A549 (cell line): ENCODE measurements around the gene G3BP1. TPM values are rescaled to one million over a fixed set of nuclear protein-coding genes. Genes with fewer than 3 reads are reported as not detected.
A peak's percentile ranks its signal among the peaks of the same experiment; 100 is the strongest.

ENCODE experiments used
- ATAC-seq, 2 experiments: fragments of 200-7000 bp in 1 of 2; fragments of >200 bp in 1 of 2; cut with Nextera tagmentation in 1 of 2; cut with Tn5 transposase in 1 of 2; 3 replicates each; pipeline versions ENCODE4 v1.8.0 to v1.9.1; 2018 to 2020; ENCODE audit warnings: mild to moderate bottlenecking in 1 of 2, moderate library complexity in 1 of 2
- CTCF ChIA-PET: fragments of 300-600 bp; sonication (Branson Sonifier 250); formaldehyde crosslinking; extraction: SDS; loops from one replicate; lab custom pipeline; 2021; ENCODE audit warnings: antibody characterized with exemption, inconsistent platforms; lab: Yijun Ruan, JAX
- POLR2A ChIA-PET: fragments of 350-600 bp; formaldehyde crosslinking; extraction: SDS; loops from one replicate; lab custom pipeline; 2021; ENCODE audit warnings: antibody characterized with exemption, inconsistent platforms; lab: Yijun Ruan, JAX
- DNase-seq, 2 experiments: peaks; one replicate each; pipeline versions ENCODE4 v3.0.0 to v3.0.0-alpha.2; 2011 to 2016; ENCODE audit warnings: low read depth in 1 of 2, low spot score in 1 of 2
- FAIRE-seq: peaks from 2 replicates; lab custom pipeline; 2011; peaks lifted over from hg19 to GRCh38; lab: Jason Lieb, UNC
- H3K27ac ChIP-seq, 2 experiments: fragments of >200 bp; sonication (Bioruptor Twin); formaldehyde crosslinking; 3 replicates each; pipeline ENCODE4 v1.5.1; 2016 to 2017
- H3K4me1 ChIP-seq: fragments of >200 bp; sonication (Bioruptor Twin); formaldehyde crosslinking; 3 replicates; pipeline ENCODE4 v1.6.1; 2016
- H3K4me2 ChIP-seq: fragments of >200 bp; sonication (Bioruptor Twin); formaldehyde crosslinking; 3 replicates; pipeline ENCODE4 v1.6.1; 2016
- H3K4me3 ChIP-seq: fragments of >200 bp; sonication (Bioruptor Twin); formaldehyde crosslinking; 3 replicates; pipeline ENCODE4 v1.5.1; 2016
- H3K9me3 ChIP-seq: fragments of >200 bp; sonication (Bioruptor Twin); formaldehyde crosslinking; 3 replicates; pipeline ENCODE4 v1.6.1; 2016
- CBX2 ChIP-seq: fragments of 200-600 bp; sonication (generic); IDR thresholded peaks from 2 replicates; pipeline ENCODE4 v1.6.1; 2016; ENCODE audit warnings: low read depth, mild to moderate bottlenecking, borderline replicate concordance
- CBX8 ChIP-seq: fragments of 200-600 bp; sonication (generic); IDR thresholded peaks from 2 replicates; pipeline ENCODE4 v1.6.1; 2016
- EP300 ChIP-seq, 2 experiments: fragments of >200 bp; sonication (Bioruptor Twin); formaldehyde crosslinking; IDR thresholded peaks; 2 replicates in 1 of 2; 3 replicates in 1 of 2; pipeline ENCODE4 v1.6.1; 2016 to 2017
- FOSL2 ChIP-seq, 2 experiments: fragments of 450-650 bp in 1 of 2; fragments of >200 bp in 1 of 2; sonication (Bioruptor Twin) in 1 of 2; formaldehyde crosslinking; IDR thresholded peaks; 2 replicates each; pipeline versions ENCODE4 v1.5.0 to v1.6.1; 2016 to 2020; ENCODE audit warnings: mild to moderate bottlenecking in 1 of 2, moderate library complexity in 1 of 2
- FOXS1 ChIP-seq: fragments of 250-450 bp; sonication (Bioruptor Pico); IDR thresholded peaks from 2 replicates; pipeline ENCODE4 v1.5.0; 2020; ENCODE audit warnings: mild to moderate bottlenecking, moderate library complexity
- HOXA7 ChIP-seq: fragments of 250-450 bp; sonication (Bioruptor Pico); IDR thresholded peaks from 2 replicates; pipeline ENCODE4 v1.5.0; 2020; ENCODE audit warnings: mild to moderate bottlenecking, moderate library complexity
- HOXB13 ChIP-seq: fragments of 250-450 bp; sonication (Bioruptor Pico); IDR thresholded peaks from 2 replicates; pipeline ENCODE4 v1.5.0; 2020; ENCODE audit warnings: low read depth, mild to moderate bottlenecking, moderate library complexity
- JUN ChIP-seq, 2 experiments: fragments of >200 bp; sonication (Bioruptor Twin); formaldehyde crosslinking; IDR thresholded peaks; 2 replicates in 1 of 2; 3 replicates in 1 of 2; pipeline ENCODE4 v1.6.1; 2016 to 2017
- JUNB ChIP-seq: fragments of >200 bp; sonication (Bioruptor Twin); formaldehyde crosslinking; IDR thresholded peaks from 2 replicates; pipeline ENCODE4 v1.6.1; 2016
- MAFK ChIP-seq: fragments of 450-650 bp; IDR thresholded peaks from 2 replicates; pipeline ENCODE4 v1.6.1; 2014; ENCODE audit not compliant: partially characterized antibody
- MAZ ChIP-seq: fragments of 150-350 bp; IDR thresholded peaks from 2 replicates; pipeline ENCODE4 v1.6.1; 2014; ENCODE audit warnings: antibody characterized with exemption, low read depth, low read length, borderline replicate concordance
- NFE2L2 ChIP-seq: fragments of 150-350 bp; conservative IDR thresholded peaks from 2 replicates; pipeline ENCODE4 v1.6.1; 2014; ENCODE audit warnings: low read length
- NPAS2 ChIP-seq: fragments of 250-450 bp; sonication (Bioruptor Pico); IDR thresholded peaks from 2 replicates; pipeline ENCODE4 v1.8.0; 2022; ENCODE audit warnings: mild to moderate bottlenecking, moderate library complexity, borderline replicate concordance
- PHF8 ChIP-seq: fragments of 200-600 bp; sonication (generic); IDR thresholded peaks from 2 replicates; pipeline ENCODE4 v1.6.1; 2016; ENCODE audit warnings: low read depth, mild to moderate bottlenecking, antibody characterized with exemption, moderate library complexity, borderline replicate concordance
- POLR2A ChIP-seq: IDR thresholded peaks from 2 replicates; pipeline ENCODE4 v1.6.1; 2012; ENCODE audit warnings: mild to moderate bottlenecking, low read length
- POLR2AphosphoS2 ChIP-seq: conservative IDR thresholded peaks from 2 replicates; pipeline ENCODE4 v1.6.1; 2012; ENCODE audit warnings: low read length, improper control_type of control experiment, inconsistent platforms
- RAD21 ChIP-seq, 2 experiments: fragments of >200 bp in 1 of 2; sonication (Bioruptor Twin) in 1 of 2; formaldehyde crosslinking in 1 of 2; IDR thresholded peaks in 1 of 2; conservative IDR thresholded peaks in 1 of 2; 2 replicates in 1 of 2; 3 replicates in 1 of 2; pipeline ENCODE4 v1.6.1; 2012 to 2018; ENCODE audit warnings: inconsistent platforms in 1 of 2
- RFX5 ChIP-seq: fragments of 450-650 bp; IDR thresholded peaks from 2 replicates; pipeline ENCODE4 v1.7.1; 2014; ENCODE audit warnings: antibody characterized with exemption, mild to moderate bottlenecking, moderate library complexity
- ZC3H11A ChIP-seq: fragments of 450-650 bp; IDR thresholded peaks from 2 replicates; pipeline ENCODE4 v1.6.1; 2014; ENCODE audit warnings: antibody characterized with exemption, mild to moderate bottlenecking
- WGBS: methylation state at CpG from one replicate; pipeline ENCODE4 v1.1.6; 2017; ENCODE audit errors: missing lambda C conversion rate; 5-methylcytosine and 5-hydroxymethylcytosine counted together
- polyA plus RNA-seq, 4 experiments: library from polyadenylated mRNA; depleted of rRNA in 3 of 4; stranded (reverse); fragments of >200 nt; fragmentation: RNase III in 1 of 4; extraction: RNeasy Plus Mini Kit Qiagen cat#74134 plus additional on column Dnase treatment in 1 of 4; gene quantifications; 2 replicates in 3 of 4; 3 replicates in 1 of 4; pipeline ENCODE4 v1.2.3, GENCODE V29; 2011 to 2017
- TF ChIP-seq, protein P1 (sequence below): IDR thresholded peaks from 2 replicates; pipeline ENCODE4 v1.6.1; 2012
- TF ChIP-seq, protein P2 (sequence below): fragments of 200-600 bp; sonication (generic); IDR thresholded peaks from 2 replicates; pipeline ENCODE4 v1.6.1; 2016; ENCODE audit warnings: antibody characterized with exemption, mild to moderate bottlenecking, moderate library complexity
- TF ChIP-seq, protein P3 (sequence below): fragments of 450-650 bp; IDR thresholded peaks from 2 replicates; pipeline ENCODE4 v1.6.1; 2014; ENCODE audit warnings: antibody characterized with exemption
- TF ChIP-seq, protein P4 (sequence below): fragments of >200 bp; sonication (Bioruptor Twin); formaldehyde crosslinking; IDR thresholded peaks from 2 replicates; pipeline ENCODE4 v1.6.1; 2016
- TF ChIP-seq, protein P5 (sequence below): fragments of >200 bp; sonication (Bioruptor Twin); formaldehyde crosslinking; IDR thresholded peaks from 3 replicates; pipeline ENCODE4 v1.6.1; 2016
- TF ChIP-seq, protein P6 (sequence below): IDR thresholded peaks from 2 replicates; pipeline ENCODE4 v1.6.1; 2012; ENCODE audit warnings: low read depth, borderline replicate concordance

The G3BP1 gene
- polyA plus RNA-seq, 2 of the 4 experiments (the other 2 are of a cell fraction), result 126 to 176 TPM

DNA sequence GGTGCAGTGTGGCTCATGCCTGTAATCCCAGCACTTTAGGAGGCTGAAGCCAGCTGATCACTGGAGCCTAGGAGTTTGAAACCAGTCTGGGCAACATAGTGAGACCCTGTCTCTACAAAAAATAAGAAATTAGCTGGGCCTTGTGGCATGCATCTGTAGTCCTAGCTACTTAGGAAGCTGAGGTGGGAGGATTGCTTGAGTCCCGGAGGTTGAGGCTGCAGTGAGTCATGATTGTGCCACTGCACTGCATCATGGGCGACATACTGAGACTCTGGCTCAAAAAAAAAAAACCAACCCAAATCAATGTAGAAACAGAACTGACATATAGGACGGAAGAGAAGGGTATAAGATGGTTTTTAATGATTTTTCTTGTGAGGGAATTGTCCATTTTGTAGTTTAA is 27.7 kb downstream of the G3BP1 start:
- H3K4me2 ChIP-seq, result no peak overlapping the region
- 83% methylated on average over 3 of the region's 3 CpGs for WGBS
- no peak overlapping the region for H3K27ac ChIP-seq
- no peaks in the 10 kb centered on the region for H3K4me1 ChIP-seq
- no peak overlapping the region for H3K4me3 ChIP-seq
- no peak for DNase-seq
- CTCF ChIA-PET, result interaction anchor here (0.6 to 2.0 kb wide), 7 partner anchors 15 to 59 kb away, joined by 3 to 6 read pairs (median 4); no protein-coding TSS in a partner anchor
- ATAC-seq, result peak in 1 of 2 experiments; percentile 45; a peak in 1 of 6 replicates
- POLR2A ChIA-PET, result no interaction called here
- H3K9me3 ChIP-seq, result no peaks in the 10 kb centered on the region
- FAIRE-seq, result no peak
- TF ChIP-seq, protein P1, sequence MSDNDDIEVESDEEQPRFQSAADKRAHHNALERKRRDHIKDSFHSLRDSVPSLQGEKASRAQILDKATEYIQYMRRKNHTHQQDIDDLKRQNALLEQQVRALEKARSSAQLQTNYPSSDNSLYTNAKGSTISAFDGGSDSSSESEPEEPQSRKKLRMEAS, result no peak
- TF ChIP-seq, protein P2, sequence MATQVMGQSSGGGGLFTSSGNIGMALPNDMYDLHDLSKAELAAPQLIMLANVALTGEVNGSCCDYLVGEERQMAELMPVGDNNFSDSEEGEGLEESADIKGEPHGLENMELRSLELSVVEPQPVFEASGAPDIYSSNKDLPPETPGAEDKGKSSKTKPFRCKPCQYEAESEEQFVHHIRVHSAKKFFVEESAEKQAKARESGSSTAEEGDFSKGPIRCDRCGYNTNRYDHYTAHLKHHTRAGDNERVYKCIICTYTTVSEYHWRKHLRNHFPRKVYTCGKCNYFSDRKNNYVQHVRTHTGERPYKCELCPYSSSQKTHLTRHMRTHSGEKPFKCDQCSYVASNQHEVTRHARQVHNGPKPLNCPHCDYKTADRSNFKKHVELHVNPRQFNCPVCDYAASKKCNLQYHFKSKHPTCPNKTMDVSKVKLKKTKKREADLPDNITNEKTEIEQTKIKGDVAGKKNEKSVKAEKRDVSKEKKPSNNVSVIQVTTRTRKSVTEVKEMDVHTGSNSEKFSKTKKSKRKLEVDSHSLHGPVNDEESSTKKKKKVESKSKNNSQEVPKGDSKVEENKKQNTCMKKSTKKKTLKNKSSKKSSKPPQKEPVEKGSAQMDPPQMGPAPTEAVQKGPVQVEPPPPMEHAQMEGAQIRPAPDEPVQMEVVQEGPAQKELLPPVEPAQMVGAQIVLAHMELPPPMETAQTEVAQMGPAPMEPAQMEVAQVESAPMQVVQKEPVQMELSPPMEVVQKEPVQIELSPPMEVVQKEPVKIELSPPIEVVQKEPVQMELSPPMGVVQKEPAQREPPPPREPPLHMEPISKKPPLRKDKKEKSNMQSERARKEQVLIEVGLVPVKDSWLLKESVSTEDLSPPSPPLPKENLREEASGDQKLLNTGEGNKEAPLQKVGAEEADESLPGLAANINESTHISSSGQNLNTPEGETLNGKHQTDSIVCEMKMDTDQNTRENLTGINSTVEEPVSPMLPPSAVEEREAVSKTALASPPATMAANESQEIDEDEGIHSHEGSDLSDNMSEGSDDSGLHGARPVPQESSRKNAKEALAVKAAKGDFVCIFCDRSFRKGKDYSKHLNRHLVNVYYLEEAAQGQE, result no peak
- TF ChIP-seq PHF8 (no peak), CBX8 (no peak), CBX2 (no peak), JUNB (no peak), FOSL2 (IDR thresholded peaks at IDR 0.05) (no peak), FOSL2 (CRISPR knock-in tag; IDR thresholded peaks at IDR 0.05) (no peak), POLR2AphosphoS2 (no peak), NFE2L2 (no peak), FOXS1 (no peak), RAD21 (conservative IDR thresholded peaks at IDR 0.05 in 1 of 2, IDR thresholded peaks at IDR 0.05 in 1 of 2) (no peak), EP300 (IDR thresholded peaks at IDR 0.05) (no peak)
- TF ChIP-seq, protein P3, sequence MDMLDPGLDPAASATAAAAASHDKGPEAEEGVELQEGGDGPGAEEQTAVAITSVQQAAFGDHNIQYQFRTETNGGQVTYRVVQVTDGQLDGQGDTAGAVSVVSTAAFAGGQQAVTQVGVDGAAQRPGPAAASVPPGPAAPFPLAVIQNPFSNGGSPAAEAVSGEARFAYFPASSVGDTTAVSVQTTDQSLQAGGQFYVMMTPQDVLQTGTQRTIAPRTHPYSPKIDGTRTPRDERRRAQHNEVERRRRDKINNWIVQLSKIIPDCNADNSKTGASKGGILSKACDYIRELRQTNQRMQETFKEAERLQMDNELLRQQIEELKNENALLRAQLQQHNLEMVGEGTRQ, result no peak

DNA sequence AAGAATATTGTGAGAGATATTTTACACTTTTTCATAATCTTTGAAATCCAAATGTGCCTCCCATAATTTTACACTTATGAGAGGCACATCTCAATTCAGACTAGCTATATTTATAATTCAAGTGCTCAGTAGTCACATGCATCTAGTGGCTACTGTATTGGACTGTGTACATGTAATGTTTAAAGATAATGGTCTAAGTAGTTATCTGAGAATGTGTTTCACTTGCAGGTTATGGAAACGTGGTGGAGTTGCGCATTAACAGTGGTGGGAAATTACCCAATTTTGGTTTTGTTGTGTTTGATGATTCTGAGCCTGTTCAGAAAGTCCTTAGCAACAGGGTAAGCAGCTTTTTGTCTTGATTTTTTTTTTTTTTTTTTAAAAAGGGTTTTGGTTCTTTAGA is 28.8 kb downstream of the G3BP1 start:
- Histone ChIP-seq H3K27ac (no peak overlapping the region), H3K9me3 (no peaks in the 10 kb centered on the region), H3K4me1 (no peaks in the 10 kb centered on the region), H3K4me2 (no peak overlapping the region), H3K4me3 (no peak overlapping the region)
- 83% methylated on average over 2 of the region's 2 CpGs for WGBS
- POLR2A ChIA-PET, result interaction anchor here (1.6 kb wide), 1 partner anchor 29 kb away, joined by 5 read pairs; the partner anchor contains the start of gene G3BP1
- TF ChIP-seq, protein P4, sequence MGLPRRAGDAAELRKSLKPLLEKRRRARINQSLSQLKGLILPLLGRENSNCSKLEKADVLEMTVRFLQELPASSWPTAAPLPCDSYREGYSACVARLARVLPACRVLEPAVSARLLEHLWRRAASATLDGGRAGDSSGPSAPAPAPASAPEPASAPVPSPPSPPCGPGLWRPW, result no peak
- TF ChIP-seq POLR2AphosphoS2, result no peak
- TF ChIP-seq, protein P5, sequence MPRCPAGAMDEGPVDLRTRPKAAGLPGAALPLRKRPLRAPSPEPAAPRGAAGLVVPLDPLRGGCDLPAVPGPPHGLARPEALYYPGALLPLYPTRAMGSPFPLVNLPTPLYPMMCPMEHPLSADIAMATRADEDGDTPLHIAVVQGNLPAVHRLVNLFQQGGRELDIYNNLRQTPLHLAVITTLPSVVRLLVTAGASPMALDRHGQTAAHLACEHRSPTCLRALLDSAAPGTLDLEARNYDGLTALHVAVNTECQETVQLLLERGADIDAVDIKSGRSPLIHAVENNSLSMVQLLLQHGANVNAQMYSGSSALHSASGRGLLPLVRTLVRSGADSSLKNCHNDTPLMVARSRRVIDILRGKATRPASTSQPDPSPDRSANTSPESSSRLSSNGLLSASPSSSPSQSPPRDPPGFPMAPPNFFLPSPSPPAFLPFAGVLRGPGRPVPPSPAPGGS, result no peak
- TF ChIP-seq JUN (IDR thresholded peaks at IDR 0.05), result no peak
- TF ChIP-seq, protein P6, sequence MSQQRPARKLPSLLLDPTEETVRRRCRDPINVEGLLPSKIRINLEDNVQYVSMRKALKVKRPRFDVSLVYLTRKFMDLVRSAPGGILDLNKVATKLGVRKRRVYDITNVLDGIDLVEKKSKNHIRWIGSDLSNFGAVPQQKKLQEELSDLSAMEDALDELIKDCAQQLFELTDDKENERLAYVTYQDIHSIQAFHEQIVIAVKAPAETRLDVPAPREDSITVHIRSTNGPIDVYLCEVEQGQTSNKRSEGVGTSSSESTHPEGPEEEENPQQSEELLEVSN, result no peak
- TF ChIP-seq MAZ, result no peak
- no peak for TF ChIP-seq NPAS2 (CRISPR knock-in tag)
- no peak for TF ChIP-seq HOXA7
- no peak for TF ChIP-seq RFX5
- TF ChIP-seq POLR2A, result no peak
- no peak for TF ChIP-seq ZC3H11A
- TF ChIP-seq MAFK, result no peak
- TF ChIP-seq HOXB13 (CRISPR knock-in tag), result no peak
- CTCF ChIA-PET, result interaction anchor here (0.6 to 1.8 kb wide), 6 partner anchors 8 to 23 kb away, joined by 3 to 4 read pairs (median 4); no protein-coding TSS in a partner anchor
- ATAC-seq (no peak), DNase-seq (no peak), FAIRE-seq (no peak)
